ENCODE data around the gene CLEC2A. TPM values are rescaled to one million over a fixed set of nuclear protein-coding genes. Genes with fewer than 3 reads are reported as not detected.

The CLEC2A gene
- total and polyA plus RNA-seq, 2 experiments from 2014 or later = not detected

GRCh38 chr12:9947674-9948073 is 15.5 kb upstream of the CLEC2A start:
- H3K4me3 Mint-ChIP-seq = no peak overlapping the region
- Histone ChIP-seq H3K27me3 (ENCODE audit: insufficient read depth) (no peaks in the 10 kb centered on the region), H3K36me3 (ENCODE audit: insufficient read depth) (no peaks in the 10 kb centered on the region), H2AFZ (no peak overlapping the region), H3K4me3 (no peak overlapping the region), H3K4me1 (ENCODE audit: insufficient read depth) (no peaks in the 10 kb centered on the region), H3F3A (replicated peaks; ENCODE audit: low read depth) (no peaks in the 10 kb centered on the region), H3K79me2 (replicated peaks; ENCODE audit: insufficient read depth) (no peaks in the 10 kb centered on the region), H3K9me2 (ENCODE audit: insufficient read depth) (no peaks in the 10 kb centered on the region), H4K20me1 (replicated peaks; ENCODE audit: insufficient read depth) (no peaks in the 10 kb centered on the region), H3K27ac (ENCODE audit: low read depth) (no peak overlapping the region), H3K4me2 (no peak overlapping the region)
- TF ChIP-seq EZH2 (IDR thresholded peaks at IDR 0.05; ENCODE audit: low read depth, unreplicated experiment) = no peak
- no peak for TF ChIP-seq ZNF331 (CRISPR knock-in tag; IDR thresholded peaks at IDR 0.05; ENCODE audit: low read depth)
- TF ChIP-seq STAT1 (IDR thresholded peaks at IDR 0.05; ENCODE audit: unreplicated experiment) = no peak
- TF ChIP-seq, protein P1, sequence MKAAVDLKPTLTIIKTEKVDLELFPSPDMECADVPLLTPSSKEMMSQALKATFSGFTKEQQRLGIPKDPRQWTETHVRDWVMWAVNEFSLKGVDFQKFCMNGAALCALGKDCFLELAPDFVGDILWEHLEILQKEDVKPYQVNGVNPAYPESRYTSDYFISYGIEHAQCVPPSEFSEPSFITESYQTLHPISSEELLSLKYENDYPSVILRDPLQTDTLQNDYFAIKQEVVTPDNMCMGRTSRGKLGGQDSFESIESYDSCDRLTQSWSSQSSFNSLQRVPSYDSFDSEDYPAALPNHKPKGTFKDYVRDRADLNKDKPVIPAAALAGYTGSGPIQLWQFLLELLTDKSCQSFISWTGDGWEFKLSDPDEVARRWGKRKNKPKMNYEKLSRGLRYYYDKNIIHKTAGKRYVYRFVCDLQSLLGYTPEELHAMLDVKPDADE (IDR thresholded peaks at IDR 0.05) = no peak
- no peak for TF ChIP-seq POLR2AphosphoS5 (IDR thresholded peaks at IDR 0.05; ENCODE audit: low read depth)
- TF ChIP-seq CTCF (conservative IDR thresholded peaks at IDR 0.05; ENCODE audit: low read depth in 2 of 2) = no peak
- no peak for TF ChIP-seq ZNF462 (CRISPR knock-in tag; IDR thresholded peaks at IDR 0.05)
- TF ChIP-seq ZNF114 (CRISPR knock-in tag; IDR thresholded peaks at IDR 0.05) = no peak
- no peak for TF ChIP-seq CREB1 (CRISPR knock-in tag; IDR thresholded peaks at IDR 0.05; ENCODE audit: low read depth)
- TF ChIP-seq EZH2phosphoT487 (IDR thresholded peaks at IDR 0.05; ENCODE audit: unreplicated experiment) = no peak
- no peak for TF ChIP-seq REST (IDR thresholded peaks at IDR 0.05; ENCODE audit: unreplicated experiment)
- TF ChIP-seq JUNB (IDR thresholded peaks at IDR 0.05; ENCODE audit: unreplicated experiment) = no peak
- TF ChIP-seq NANOG (IDR thresholded peaks at IDR 0.05; ENCODE audit: borderline replicate concordance) = no peak
- H3K36me3 Mint-ChIP-seq (ENCODE audit: low read depth) = peaks cover 6% of the 10 kb centered on the region; the same call in 1 of the 3 replicates
- DNase-seq (ENCODE audit: low spot score) = no peak
- H3K4me1 Mint-ChIP-seq = no peaks in the 10 kb centered on the region
- ATAC-seq = no peak
- H3K27me3 Mint-ChIP-seq (ENCODE audit: insufficient read depth, low read depth, poor library complexity) = peaks cover 3% of the 10 kb centered on the region
- no peak overlapping the region for H3K27ac Mint-ChIP-seq
- H3K9me3 Mint-ChIP-seq = peaks cover 10% of the 10 kb centered on the region; the same call in 2 of the 3 replicates
